IMR-90 (cell line): Measurements from ENCODE around the gene ZDHHC11B. TPM values are rescaled to one million over a fixed set of nuclear protein-coding genes. Genes with fewer than 3 reads are reported as not detected.
"Not testable (repeated sequence)": the region's sequence is repeated elsewhere in the genome, so short reads cannot be mapped to it uniquely, and the experiment has no call there.

Experiments used
- ATAC-seq: fragments of 200-7000 bp; cut with Tn5 transposase; 2 replicates; pipeline ENCODE4 v1.9.1; 2020; ENCODE audit warnings: low read depth, mild to moderate bottlenecking, moderate library complexity
- BruUV-seq: library from RNA; stranded (reverse); fragments of 400-500 nt; replicated peaks from 2 replicates; lab custom pipeline; 2021; lab: Mats Ljungman, UMichigan
- CTCF ChIA-PET: fragments of 300-600 bp; formaldehyde crosslinking; extraction: SDS; loops from one replicate; lab custom pipeline; 2021; ENCODE audit warnings: antibody characterized with exemption; lab: Yijun Ruan, JAX
- POLR2A ChIA-PET: fragments of 300-600 bp; sonication (Branson Sonifier 250); formaldehyde crosslinking; loops from one replicate; lab custom pipeline; 2022; ENCODE audit warnings: antibody characterized with exemption; ENCODE audit not compliant: unreplicated experiment; lab: Charles Lee
- DNase-seq: peaks from one replicate; pipeline ENCODE4 v3.0.0; 2013
- H2AFZ ChIP-seq: replicated peaks from 2 replicates; pipeline ENCODE3; 2013; ENCODE audit warnings: low read length, mild to moderate bottlenecking; ENCODE audit not compliant: poor library complexity
- H2AK5ac ChIP-seq: 2 replicates; pipeline ENCODE4 v1.6.1; 2013; ENCODE audit warnings: low read depth, low read length, inconsistent platforms
- H2AK9ac ChIP-seq: replicated peaks from 2 replicates; pipeline ENCODE3; 2013; ENCODE audit warnings: mild to moderate bottlenecking, low read depth, low read length, moderate library complexity; ENCODE audit not compliant: poor library complexity
- H2BK120ac ChIP-seq: 2 replicates; pipeline ENCODE4 v1.6.1; 2013; ENCODE audit warnings: low read depth, low read length, inconsistent platforms
- H2BK15ac ChIP-seq: 3 replicates; pipeline ENCODE4 v1.6.1; 2013; ENCODE audit warnings: low read depth, low read length, inconsistent platforms
- H2BK20ac ChIP-seq: 2 replicates; pipeline ENCODE4 v1.6.1; 2013; ENCODE audit warnings: low read depth, mild to moderate bottlenecking, inconsistent platforms, low read length, moderate library complexity
- H2BK5ac ChIP-seq: 2 replicates; pipeline ENCODE4 v1.6.1; 2013; ENCODE audit warnings: mild to moderate bottlenecking, low read depth, low read length, inconsistent platforms; ENCODE audit not compliant: poor library complexity, severe bottlenecking
- H3K14ac ChIP-seq: replicated peaks from 2 replicates; pipeline ENCODE4 v1.6.1; 2013; ENCODE audit warnings: low read depth, low read length, inconsistent platforms
- H3K18ac ChIP-seq: 2 replicates; pipeline ENCODE4 v1.6.1; 2013; ENCODE audit warnings: low read depth, low read length, control low read depth
- H3K23ac ChIP-seq: 2 replicates; pipeline ENCODE4 v1.6.1; 2013; ENCODE audit warnings: low read depth, low read length, inconsistent platforms
- H3K27ac ChIP-seq: 2 replicates; pipeline ENCODE4 v1.5.1; 2013; ENCODE audit warnings: mild to moderate bottlenecking, control low read depth, low read length; ENCODE audit not compliant: insufficient read depth
- H3K27me3 ChIP-seq: 2 replicates; pipeline ENCODE4 v1.6.1; 2013; ENCODE audit warnings: low read length; ENCODE audit not compliant: control insufficient read depth, insufficient read depth
- H3K36me3 ChIP-seq: 2 replicates; pipeline ENCODE4 v1.6.1; 2013; ENCODE audit warnings: low read length, mixed read lengths; ENCODE audit not compliant: control insufficient read depth, insufficient read depth
- H3K4ac ChIP-seq: 2 replicates; pipeline ENCODE4 v1.6.1; 2013; ENCODE audit warnings: low read depth, low read length, inconsistent platforms
- H3K4me1 ChIP-seq: 2 replicates; pipeline ENCODE4 v1.6.1; 2013; ENCODE audit warnings: low read length, mixed read lengths; ENCODE audit not compliant: control insufficient read depth, insufficient read depth
- H3K4me2 ChIP-seq: 2 replicates; pipeline ENCODE4 v1.6.1; 2013; ENCODE audit warnings: low read depth, mild to moderate bottlenecking, control low read depth, low read length, moderate library complexity
- H3K4me3 ChIP-seq: 2 replicates; pipeline ENCODE4 v1.5.1; 2013; ENCODE audit warnings: low read depth, mild to moderate bottlenecking, control low read depth, low read length, moderate library complexity; ENCODE audit not compliant: insufficient read depth
- H3K56ac ChIP-seq: 2 replicates; pipeline ENCODE4 v1.6.1; 2013; ENCODE audit warnings: low read length, inconsistent platforms; ENCODE audit not compliant: insufficient read depth; ENCODE audit errors: extremely low read depth
- H3K79me1 ChIP-seq, 2 experiments: 2 replicates each; pipeline ENCODE4 v1.6.1; 2013; ENCODE audit warnings: low read length in 2 of 2, inconsistent platforms in 1 of 2, low read depth in 1 of 2
- H3K9ac ChIP-seq: 2 replicates; pipeline ENCODE4 v1.6.1; 2013; ENCODE audit warnings: low read depth, low read length, control low read depth
- H3K9me1 ChIP-seq: 2 replicates; pipeline ENCODE4 v1.6.1; 2013; ENCODE audit warnings: low read length, inconsistent platforms; ENCODE audit not compliant: insufficient read depth
- H3K9me3 ChIP-seq: 2 replicates; pipeline ENCODE4 v1.6.1; 2013; ENCODE audit warnings: low read length; ENCODE audit not compliant: control insufficient read depth, insufficient read depth
- H4K20me1 ChIP-seq: 2 replicates; pipeline ENCODE4 v1.6.1; 2013; ENCODE audit warnings: low read length, inconsistent platforms; ENCODE audit not compliant: insufficient read depth
- H4K5ac ChIP-seq: 2 replicates; pipeline ENCODE4 v1.6.1; 2013; ENCODE audit warnings: mild to moderate bottlenecking, low read depth, low read length, control low read depth
- H4K8ac ChIP-seq, 2 experiments: 2 replicates each; pipeline ENCODE4 v1.6.1; 2013; ENCODE audit warnings: low read depth in 2 of 2, low read length in 2 of 2, control low read depth in 1 of 2, inconsistent platforms in 1 of 2
- H4K91ac ChIP-seq: 2 replicates; pipeline ENCODE4 v1.6.1; 2013; ENCODE audit warnings: low read depth, low read length, inconsistent platforms; ENCODE audit not compliant: insufficient read depth
- WGBS, 2 experiments: methylation state at CpG; one replicate each; pipeline versions ENCODE4 v1.1.5 to v1.1.7; 2013; ENCODE audit warnings: missing lambda C conversion rate in 2 of 2; ENCODE audit not compliant: insufficient read length in 1 of 2; ENCODE audit errors: extremely low coverage in 2 of 2; 5-methylcytosine and 5-hydroxymethylcytosine counted together
- dilution Hi-C: fragments of 300-500 bp; cut with HindIII; formaldehyde crosslinking; loops from one replicate; pipeline ENCODE4 v1.14.3; 2018; ENCODE audit warnings: low sequenced_read_pairs; ENCODE audit not compliant: unreplicated experiment
- in situ Hi-C: fragments of 300-500 bp; cut with MboI; formaldehyde crosslinking; loops from 3 replicates; pipeline ENCODE4 v1.14.3; 2019; ENCODE audit warnings: low sequenced_read_pairs, inconsistent platforms, mixed read lengths
- intact Hi-C: fragments of 100-400 bp; cut with micrococcal nuclease; formaldehyde crosslinking; loops from 2 replicates; pipeline ENCODE4 v1.10.0; 2022
- polyA plus RNA-seq, 3 experiments: library from polyadenylated mRNA; depleted of rRNA; stranded (reverse); fragments of >200 nt; gene quantifications; 2 replicates each; pipeline ENCODE4 v1.2.3, GENCODE V29; 2012; ENCODE audit warnings: low replicate concordance in 1 of 3
- total RNA-seq: library from RNA; depleted of rRNA; stranded (reverse); fragments of >200 nt; gene quantifications from 2 replicates; pipeline ENCODE4 v1.2.3, GENCODE V29; 2012

The ZDHHC11B gene
- total and polyA plus RNA-seq, 2 of the 4 experiments (the other 2 are of a cell fraction) = 0.12 TPM; not detected in 1

GRCh38 chr5:828194-828593 lies 43.7 kb upstream of the ZDHHC11B start:
- BruUV-seq, CTCF ChIA-PET, H3K4me2 ChIP-seq, H3K9me3 ChIP-seq, POLR2A ChIA-PET, H2AK5ac ChIP-seq, H3K9ac ChIP-seq, H3K9me1 ChIP-seq, DNase-seq, H3K36me3 ChIP-seq, H4K5ac ChIP-seq, H2BK20ac ChIP-seq, H3K4me1 ChIP-seq, dilution Hi-C loops, H4K8ac ChIP-seq, H3K56ac ChIP-seq, H3K4me3 ChIP-seq, H3K4ac ChIP-seq, H4K91ac ChIP-seq, H3K18ac ChIP-seq, in situ Hi-C loops, H3K14ac ChIP-seq, H2BK5ac ChIP-seq, ATAC-seq, H3K79me1 ChIP-seq, H2BK15ac ChIP-seq, H4K20me1 ChIP-seq, H3K27ac ChIP-seq, H2BK120ac ChIP-seq, H2AK9ac ChIP-seq, H2AFZ ChIP-seq, H3K23ac ChIP-seq, H3K27me3 ChIP-seq: not testable (repeated sequence)
- WGBS, 2 experiments = no CpG with 5 or more reads among the region's 19 CpGs
- intact Hi-C loops = loop anchor here (10.0 kb wide), 1 partner anchor 93 kb away; no protein-coding TSS in a partner anchor

DNA sequence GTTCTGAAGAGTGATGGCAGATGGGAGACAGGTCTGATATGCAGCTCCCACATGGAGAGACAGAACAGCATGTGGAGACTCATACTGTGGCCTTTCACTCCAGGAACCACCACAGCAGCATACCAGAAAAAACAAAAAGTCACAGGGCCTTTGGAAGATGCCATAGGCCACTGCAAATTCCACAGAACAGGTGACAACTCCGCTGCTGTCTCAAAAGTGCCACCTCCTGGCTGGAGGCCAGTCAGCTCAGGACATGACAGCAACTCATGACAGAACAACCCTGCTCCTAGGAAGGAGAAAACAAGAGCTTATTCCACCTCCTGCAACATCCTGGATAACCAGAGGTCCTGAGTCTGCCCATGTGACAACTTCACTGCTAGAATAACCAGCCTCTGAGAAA lies 41.0 kb upstream of the ZDHHC11B start:
- ATAC-seq, H4K5ac ChIP-seq, H3K4me3 ChIP-seq, DNase-seq, CTCF ChIA-PET, H3K18ac ChIP-seq, POLR2A ChIA-PET, BruUV-seq, H3K27ac ChIP-seq, H3K14ac ChIP-seq, H2AK9ac ChIP-seq, in situ Hi-C loops, H3K79me1 ChIP-seq, H4K8ac ChIP-seq, H3K4me1 ChIP-seq, H3K9me3 ChIP-seq, H2BK5ac ChIP-seq, H4K20me1 ChIP-seq, H2BK120ac ChIP-seq, H3K9me1 ChIP-seq, H3K36me3 ChIP-seq, H2AFZ ChIP-seq, H3K23ac ChIP-seq, H3K56ac ChIP-seq, H2BK15ac ChIP-seq, H4K91ac ChIP-seq, H3K4ac ChIP-seq, H2AK5ac ChIP-seq, H3K9ac ChIP-seq, H3K27me3 ChIP-seq, dilution Hi-C loops, H2BK20ac ChIP-seq, H3K4me2 ChIP-seq: not testable (repeated sequence)
- intact Hi-C loops = loop anchor here (10.0 kb wide), 1 partner anchor 91 kb away; no protein-coding TSS in a partner anchor
- WGBS, 2 experiments = no CpG with 5 or more reads among the region's 1 CpG
